HG02759 (cell line): ENCODE measurements around the gene GRK4.
"Not testable (repeated sequence)": the region's sequence is repeated elsewhere in the genome, so short reads cannot be mapped to it uniquely, and the experiment has no call there.

ENCODE experiments used
- ATAC-seq: cut with Tn5 transposase; IDR thresholded peaks from one replicate; pipeline ENCODE4 v1.9.1; 2021; ENCODE audit warnings: mild to moderate bottlenecking, moderate library complexity; ENCODE audit not compliant: unreplicated experiment

The GRK4 gene

DNA sequence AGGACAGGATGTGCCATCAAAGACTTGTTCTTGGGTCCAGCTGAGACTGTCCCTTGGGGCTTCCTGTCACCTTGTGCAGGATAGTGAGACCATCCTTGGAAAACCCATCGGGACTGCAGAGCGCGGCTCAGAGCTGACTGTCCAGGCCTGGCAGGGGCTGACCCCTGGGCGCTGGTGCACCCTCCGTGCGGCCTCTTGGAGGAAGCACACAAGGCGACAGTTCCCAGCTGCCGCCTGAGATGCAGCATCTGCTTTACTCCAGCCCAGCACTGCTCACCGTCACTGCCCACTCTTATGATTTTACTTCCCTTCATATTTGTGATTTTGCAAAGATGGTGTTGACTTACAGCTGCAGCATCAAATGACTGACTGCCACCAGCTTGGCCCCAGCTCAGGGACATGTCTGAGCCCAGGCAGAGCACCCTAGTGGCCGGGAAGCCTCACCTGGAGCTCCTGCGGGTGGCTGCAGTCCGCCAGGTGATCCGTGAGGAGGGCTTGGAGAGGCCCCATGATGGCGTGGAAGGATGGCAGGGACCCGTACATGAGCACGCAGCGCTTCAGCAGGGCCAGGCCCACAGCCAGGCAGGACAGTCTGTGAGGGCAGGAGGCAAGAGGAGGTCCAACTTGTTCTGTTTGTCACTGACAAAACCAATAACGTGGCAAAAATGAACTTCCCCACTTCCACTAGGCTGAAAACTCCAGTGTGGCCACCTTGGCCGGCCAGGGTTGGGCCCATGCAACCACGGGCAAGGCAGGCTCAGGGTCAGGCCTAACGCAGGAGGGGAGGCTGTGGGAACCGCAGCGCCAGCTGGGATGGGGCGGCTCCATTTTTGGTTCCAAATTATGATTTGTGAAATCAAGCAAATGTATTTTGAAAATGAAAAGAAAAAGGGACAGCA is 22.0 kb upstream of the GRK4 start:
- no peak for ATAC-seq

DNA sequence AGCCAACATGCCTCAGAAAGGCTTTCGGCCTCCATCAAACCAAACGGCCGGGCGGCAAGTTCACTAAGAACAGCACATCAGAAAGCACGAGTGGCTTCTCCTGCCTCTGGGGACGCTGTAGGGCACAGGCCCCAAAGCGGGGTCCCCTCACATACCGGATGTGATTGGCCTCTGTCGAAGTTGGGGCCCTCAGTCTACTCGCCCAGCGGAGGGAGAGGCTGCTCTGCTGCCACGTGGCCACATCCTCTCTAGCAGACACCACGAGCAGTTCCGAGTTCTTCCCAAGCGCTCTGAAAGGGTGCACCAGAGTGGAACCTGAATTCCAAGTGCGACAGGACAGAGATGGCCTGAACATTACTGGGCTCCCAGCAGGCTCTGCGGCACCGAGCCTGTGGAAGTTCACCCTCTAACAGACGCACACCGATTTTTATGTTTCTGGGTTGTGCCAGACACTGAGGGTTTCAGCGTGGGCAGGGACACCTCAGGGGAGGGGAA is 21.3 kb upstream of the GRK4 start:
- no peak for ATAC-seq

DNA sequence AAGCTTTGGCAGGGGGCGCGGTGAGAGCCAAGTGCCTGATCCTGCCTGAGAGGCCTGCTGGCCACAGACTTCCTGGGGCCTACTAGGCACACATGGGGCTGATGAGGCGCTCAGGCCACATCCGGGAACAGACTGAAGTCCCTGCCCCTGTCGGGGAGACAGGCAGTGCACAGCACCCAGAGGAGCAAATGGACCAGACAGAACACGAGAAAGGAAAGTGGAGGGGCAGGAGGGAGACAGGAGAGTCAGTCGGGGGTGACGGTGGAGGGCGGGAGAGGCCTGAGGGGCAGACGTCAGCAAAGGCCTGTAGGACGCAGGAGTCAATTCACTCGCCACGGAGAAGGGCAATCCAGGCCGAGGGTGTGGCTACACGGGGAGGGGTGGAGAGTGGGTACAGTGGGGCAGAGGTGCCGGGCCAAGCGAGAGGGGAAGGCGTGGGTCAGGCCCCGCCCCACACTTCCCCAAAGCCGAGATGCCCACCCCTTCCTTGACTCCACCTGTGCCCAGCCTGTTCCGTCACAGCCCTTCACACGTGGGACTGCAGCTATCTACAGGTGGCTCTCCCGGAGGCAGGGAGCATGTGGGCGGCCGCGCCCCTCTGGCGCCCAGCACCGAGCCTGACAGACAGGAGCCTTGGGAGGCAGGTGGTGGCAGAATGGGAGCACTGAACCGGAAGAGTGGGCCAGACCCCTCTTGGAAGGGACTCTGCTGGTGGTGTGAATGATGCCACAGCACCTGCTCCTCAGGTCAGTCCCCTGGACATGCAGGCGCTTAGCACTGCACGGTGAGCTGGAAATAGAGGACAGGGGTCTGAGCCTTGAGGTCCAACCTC is 20.6 kb upstream of the GRK4 start:
- no peak for ATAC-seq

DNA sequence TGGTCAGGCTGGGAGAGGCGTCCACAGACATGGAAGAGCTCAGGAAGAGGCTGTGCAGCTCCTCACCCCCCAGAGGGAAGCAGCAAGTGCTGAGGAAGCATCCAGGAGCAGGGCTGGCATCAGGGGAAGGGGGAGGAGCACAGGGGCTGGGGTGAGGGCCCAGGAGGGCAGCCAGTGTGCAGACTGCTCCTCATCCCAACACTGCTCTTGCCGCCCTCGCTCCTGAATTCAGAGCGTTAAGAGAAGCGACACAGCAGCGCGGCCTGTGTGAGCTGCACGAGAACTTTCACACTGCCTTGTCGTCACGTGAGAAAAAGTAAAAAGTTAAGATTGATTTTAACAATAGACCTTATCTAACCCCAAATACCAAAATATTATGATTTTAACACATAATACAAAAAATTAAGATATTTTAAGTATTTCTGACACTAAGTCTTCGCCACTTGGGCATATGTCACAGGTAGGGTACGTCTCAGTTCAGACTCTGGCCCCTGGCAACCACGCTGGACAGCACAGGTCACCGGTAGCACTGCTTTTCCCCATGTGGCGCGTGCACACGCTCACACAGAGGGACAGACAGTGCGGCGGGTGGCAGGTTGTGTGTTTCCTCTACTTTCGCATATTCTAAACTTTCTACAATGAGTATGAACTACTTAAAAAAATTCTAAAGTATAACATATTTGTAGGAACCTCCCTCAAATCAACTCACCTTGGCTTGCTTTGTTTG is 19.8 kb upstream of the GRK4 start:
- no peak for ATAC-seq

DNA sequence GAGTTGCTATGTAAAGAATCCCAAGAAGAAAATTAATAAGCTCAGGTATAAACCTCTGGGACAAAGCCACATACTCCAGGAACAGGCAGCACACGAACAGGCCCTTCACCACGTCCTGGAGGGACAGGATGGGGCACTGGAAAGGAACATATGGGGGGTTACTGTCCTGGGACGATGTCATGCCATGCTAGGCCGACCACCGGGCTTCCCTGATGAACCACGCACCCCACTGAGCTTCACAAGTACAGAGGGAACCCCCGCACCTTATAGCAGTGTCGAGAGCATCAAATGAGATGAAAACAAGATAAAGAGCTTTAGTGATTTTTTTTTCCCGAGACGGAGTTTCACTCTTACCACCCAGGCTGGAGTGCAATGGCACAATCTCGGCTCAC is 19.3 kb upstream of the GRK4 start:
- no peak for ATAC-seq

DNA sequence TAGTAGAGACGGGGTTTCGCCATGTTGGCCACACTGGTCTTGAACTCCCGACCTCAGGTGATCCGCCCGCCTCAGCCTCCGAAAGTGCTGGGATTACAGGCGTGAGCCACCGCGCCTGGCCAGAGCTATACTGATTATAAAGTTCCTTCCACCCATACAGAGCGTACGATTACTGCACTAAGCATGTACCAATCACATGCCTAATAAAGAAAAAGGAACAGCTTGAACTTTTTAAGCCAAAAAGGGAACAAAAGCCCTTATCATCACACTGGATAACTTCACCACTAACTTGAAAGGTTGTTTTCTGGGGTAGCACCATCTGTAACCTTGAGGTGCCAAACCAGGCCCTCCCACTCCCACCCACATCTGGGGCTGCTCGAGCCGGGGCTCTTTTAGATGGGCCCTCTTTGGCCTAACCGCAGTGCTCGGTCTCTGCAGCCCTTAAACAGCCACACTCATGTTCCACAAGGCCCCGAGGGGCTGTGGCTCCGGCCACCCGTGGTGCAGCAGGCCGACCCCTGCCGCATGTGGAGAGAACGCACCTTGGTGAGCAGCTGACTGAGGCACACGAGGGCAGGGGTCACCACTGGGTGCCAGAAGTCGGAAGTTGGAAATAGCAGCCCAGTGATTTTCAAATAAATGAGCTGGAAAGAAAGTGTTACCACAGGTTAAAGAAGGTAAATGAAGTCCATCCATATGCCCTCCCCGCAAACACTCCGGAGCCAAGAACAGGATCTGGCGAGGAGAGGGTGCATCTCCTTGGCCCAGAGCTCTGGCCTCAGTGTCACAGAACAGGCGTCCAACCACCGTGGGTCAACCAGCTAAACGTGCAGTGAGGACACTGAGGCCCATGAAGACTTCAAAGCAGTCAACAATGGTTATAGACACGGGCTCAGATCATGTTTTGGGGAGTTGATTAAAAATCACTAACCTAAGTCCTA is 18.5 kb upstream of the GRK4 start:
- no peak for ATAC-seq

DNA sequence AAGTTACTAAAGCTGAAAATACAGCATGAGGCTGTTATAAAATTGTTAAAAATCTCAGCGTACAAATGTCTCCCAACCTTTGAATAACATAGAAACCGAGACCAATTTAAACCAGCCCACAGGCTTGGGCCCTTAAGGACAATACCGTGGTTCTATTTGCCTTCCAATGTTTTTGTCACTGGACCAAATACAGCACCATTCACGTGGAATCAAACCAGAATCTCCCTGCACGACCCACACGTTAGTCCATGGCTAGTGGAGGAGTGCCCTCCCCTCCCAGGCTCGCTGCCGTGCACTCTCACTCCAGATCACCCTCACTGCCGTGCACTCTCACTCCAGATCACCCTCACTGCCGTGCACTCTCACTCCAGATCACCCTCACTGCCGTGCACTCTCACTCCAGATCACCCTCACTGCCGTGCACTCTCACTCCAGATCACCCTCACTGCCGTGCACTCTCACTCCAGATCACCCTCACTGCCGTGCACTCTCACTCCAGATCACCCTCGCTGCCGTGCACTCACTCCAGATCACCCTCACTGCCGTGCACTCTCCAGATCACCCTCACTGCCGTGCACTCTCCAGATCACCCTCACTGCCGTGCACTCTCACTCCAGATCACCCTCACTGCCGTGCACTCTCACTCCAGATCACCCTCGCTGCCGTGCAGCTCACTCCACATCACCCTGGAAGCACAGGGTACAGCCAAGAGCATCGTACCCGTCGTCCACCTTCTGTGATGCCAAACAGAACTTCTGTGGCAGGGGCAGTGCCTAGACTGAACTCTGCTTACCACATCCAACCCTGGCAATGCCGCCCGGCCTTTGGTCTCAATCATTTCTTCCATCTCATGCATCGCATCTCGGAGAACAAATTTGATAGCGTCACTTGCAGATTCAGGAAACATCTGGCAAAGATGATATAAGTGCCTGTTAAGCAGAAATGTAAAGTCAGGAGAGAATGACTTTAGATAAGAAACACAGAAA is 17.5 kb upstream of the GRK4 start:
- not testable (repeated sequence) for ATAC-seq

DNA sequence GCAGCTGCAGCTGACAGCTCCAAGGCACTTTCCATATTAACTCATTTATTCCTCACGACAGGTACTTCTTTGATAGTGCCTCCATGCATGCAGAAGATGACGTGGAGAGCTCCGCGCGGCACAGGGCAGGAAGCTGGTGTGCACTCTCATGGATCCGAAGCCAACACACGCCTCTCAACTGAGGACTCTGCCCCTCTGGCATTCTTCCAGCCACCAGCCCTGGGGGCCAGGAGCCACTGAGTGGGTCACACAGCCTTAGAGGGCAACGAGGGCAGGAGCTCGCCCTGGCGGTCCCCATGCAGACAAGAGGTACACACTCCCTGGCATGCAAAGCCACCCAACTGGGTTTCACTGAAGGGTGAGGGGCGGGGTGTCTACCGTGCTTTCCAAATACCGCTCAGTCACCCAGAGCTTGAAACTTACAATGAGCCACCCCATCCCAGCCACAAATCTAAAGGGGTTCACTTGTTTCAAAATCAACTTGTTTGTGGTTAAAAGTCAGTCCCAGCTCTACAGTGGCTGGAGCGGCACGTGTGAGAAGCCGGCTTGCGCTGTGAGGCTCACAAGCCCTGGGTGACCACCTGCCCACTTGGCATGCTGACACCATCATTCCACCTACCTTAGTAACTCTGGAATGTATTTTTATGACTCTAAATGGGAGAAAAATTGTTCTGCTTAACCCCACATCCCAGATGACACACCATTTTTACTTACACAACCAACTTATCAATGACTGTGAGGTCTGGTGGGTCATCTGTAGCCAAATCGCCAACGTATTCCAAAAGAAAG is 16.4 kb upstream of the GRK4 start:
- no peak for ATAC-seq

DNA sequence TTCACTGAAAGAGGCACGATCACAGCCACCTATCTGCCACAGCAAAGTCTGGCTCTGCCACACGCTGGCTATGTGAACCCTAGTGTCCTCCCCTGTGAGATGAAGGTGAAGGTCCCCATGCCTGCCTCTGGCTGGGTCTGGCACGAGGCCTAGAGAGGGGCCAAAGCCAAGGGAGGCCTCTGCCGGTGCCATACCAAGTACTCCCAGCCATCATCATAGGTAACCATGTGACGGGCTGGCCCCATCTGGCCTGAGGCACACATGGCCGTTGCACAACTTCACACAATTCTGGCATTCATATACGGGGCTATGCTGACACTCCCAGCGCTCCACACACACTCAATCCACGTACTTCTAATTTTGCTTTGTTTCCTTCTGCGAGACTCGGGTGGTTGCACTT is 15.4 kb upstream of the GRK4 start:
- no peak for ATAC-seq

DNA sequence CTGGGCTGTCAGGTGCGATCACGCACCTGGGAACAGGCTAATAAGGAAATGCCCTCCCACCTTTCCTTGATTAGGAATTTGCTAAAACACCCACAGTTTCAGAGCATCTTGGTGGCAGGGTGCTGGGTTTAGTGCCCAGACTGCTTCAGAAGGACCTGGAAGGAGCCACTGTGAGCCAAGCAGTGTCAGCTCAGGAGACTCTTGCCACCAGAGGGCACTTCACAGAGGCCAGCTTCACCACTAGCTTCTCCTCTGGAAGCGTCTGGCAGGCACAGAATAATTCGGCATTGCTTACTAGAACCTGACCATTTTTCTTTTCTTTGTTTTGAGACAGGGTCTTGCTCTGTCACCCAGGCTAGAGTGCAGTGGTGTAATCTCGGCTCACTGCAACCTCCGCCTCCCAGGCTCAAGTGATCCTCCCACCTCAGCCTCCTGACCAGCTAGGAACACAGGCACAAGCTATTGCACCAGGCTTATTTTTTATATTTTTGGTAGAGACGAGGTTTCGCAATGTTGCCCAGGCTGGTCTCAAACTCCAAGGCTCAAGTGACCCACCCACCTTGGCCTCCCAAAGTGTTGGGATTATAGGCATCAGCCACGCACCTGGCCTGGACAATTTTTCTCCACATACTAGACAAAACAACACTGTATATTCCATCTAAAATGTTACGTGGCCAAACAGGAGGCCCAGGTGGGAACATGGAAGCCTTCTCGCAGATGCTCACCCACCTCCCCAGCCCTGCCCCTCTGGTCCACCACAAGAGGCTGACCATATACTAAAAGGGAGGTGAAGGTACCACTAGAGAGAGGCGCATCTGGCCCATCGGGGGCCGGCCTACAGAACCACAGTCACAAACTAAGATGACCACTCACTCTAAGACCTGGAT is 14.2 kb upstream of the GRK4 start:
- no peak for ATAC-seq

DNA sequence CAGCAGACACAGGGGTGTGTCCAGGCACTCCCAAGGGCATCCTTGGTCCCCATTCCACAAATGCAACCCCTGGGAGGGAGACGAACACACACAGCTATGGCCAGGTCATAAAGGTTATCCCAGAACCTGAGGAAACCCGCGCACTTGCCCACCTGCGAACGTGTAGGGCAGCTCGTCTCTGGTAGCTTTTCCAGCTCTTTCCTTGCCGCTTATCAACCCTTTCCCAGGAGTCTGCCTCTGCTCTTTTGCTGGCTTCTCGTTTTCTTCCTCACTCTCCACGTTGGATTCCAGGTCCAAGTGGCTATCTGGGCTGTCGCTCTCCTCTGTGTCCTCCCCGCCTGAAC is 13.6 kb upstream of the GRK4 start:
- ATAC-seq: no peak

DNA sequence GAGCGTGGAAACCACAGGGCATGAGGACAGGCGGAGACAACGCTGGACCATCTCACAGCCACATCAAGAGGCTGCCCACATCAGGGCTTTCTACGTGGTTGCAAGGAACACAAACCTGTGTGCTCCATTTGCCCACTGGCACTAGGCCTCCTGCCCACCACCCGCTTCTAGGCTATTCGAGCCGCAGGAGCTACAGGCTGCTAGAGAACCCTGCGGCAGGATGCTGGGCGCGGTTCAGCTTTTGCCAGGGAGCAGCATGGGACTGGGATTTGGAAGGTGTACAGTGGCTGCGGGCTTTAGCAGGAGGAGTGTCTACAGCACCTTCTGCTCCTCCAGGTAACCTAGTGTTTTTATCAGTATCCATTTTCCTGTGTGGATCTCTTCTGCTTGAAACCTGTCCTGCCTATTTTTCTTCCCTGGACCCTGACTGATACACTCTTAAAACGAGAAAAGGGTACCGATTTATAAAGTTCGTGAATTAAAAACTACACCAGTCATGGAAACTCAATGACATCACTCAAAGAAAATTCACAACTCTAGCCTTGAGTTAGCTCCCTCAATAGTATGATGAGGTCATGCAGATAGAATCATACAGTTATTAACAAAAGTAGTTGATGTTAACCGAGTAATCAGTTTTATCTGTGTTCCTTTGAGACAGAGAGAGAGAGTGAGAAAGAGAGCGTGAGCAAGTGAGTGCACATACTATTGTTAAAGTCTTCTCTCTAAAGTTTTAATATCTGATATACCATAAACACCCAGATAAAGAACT is 13.0 kb upstream of the GRK4 start:
- ATAC-seq: no peak

DNA sequence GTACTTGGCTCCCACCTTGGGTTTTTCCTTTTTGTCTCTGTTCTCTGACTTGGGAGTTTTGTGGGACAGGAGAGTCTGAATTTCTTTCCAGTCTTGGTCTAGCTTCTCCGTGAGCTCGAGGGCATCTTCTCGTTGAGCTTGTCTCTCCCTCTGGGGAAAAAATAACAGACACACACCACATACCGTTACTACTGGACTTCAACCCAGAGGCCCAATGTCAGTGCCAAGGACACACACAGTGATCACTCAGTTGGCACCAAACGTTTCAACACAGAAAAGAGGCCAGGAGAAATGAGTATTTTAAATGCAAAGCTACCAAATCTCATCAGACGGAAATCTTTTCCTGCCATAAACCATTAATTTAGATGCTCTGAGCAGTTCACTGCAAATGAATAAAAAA is 9.9 kb upstream of the GRK4 start:
- ATAC-seq: no peak

DNA sequence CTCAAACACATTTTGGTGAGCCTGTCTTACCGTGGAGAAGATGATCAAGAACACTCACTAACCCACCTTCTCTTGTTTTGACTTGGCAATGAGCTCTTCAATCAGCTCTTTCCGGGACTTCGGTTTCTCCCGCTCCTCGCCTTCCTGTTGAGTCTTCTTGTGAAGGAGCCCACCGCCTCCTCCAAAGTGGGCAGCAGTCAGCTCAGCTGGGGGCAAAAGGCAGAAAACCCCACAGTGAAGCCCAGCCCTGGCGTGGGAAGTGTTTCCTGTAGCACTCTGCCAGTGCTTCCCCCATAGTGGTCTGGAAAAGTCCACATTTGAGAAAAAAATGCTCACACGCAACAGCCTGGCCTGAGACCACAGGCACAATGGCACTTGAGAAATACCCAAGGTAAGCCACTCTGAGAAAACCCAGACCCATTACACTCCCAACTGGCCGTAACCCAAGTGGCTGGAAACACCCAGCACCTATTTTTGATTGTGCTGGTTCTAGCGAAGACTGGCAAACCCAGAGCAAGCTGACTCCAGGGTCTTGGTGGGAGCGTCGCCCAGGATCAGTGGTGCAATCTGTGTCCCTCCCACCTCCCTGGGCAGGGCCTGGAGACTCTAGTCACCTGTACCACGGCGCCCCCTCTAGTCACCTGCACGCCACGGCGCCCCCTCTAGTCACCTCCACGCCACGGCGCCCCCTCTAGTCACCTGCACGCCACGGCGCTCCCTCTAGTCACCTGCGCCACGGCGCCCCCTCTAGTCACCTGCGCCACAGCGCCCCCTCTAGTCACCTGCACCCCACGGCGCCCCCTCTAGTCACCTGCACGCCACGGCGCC is 8.8 kb upstream of the GRK4 start:
- peak; percentile 71 for ATAC-seq

DNA sequence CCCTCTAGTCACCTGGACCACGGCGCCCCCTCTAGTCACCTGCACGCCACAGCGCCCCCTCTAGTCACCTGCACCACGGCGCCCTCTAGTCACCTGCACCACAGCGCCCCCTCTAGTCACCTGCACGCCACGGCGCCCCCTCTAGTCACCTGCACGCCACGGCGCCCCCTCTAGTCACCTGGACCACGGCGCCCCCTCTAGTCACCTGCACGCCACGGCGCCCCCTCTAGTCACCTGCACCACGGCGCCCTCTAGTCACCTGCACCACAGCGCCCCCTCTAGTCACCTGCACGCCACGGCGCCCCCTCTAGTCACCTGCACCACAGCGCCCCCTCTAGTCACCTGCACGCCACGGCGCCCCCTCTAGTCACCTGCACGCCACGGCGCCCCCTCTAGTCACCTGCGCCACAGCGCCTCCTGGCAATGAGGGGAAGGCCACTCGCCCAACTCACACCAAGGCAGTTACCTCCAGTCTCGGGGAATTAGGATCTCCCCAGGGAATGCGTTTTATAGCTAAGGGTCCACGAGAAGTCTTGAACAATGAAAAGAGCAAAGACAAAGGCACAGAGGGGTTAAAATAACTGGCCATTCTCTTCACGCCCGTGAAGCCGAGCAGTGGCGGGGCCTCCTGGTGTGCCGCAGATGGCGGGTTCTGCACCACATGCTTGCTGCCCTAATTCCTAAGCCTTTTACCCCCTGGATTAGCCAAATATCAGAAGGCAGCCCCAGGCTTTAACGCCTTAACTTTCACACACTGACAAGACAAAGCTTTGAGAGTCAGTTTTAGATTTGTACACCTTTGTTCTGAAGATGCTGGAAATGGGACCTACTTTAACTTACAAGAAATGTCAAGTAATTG is 8.0 kb upstream of the GRK4 start:
- not testable (repeated sequence) for ATAC-seq
